Prostate gland (tissue), 2 donors: Measurements from ENCODE around the gene PXN.

Experiments used
- CTCF ChIP-seq, 4 experiments: fragments of 200-600 bp in 2 of 4; fragments of 450-650 bp in 2 of 4; sonication (generic) in 2 of 4; IDR thresholded peaks; 1 replicate in 3 of 4; 2 replicates in 1 of 4; pipeline ENCODE4 v1.5.1; 2016 to 2019; ENCODE audit warnings: antibody characterized with exemption in 4 of 4, mild to moderate bottlenecking in 2 of 4, moderate library complexity in 2 of 4
- POLR2AphosphoS5 ChIP-seq: sonication (generic); formaldehyde crosslinking; IDR thresholded peaks from one replicate; pipeline ENCODE4 v1.6.1; 2017; ENCODE audit warnings: antibody characterized with exemption

- TF ChIP-seq CTCF (IDR thresholded peaks at IDR 0.05): no peak
- TF ChIP-seq POLR2AphosphoS5: no peak
These were observed 17.8 kb upstream of the PXN start for GRCh38 chr12:120283318-120283717.
